Body of pancreas (tissue), 4 donors: ENCODE results near the gene TACO1.

Experiments used
- CTCF ChIP-seq, 7 experiments: fragments of 450-650 bp in 4 of 7; fragments of 200-600 bp in 3 of 7; sonication (generic) in 3 of 7; IDR thresholded peaks; one replicate each; pipeline ENCODE4 v1.5.1; 2016 to 2019; ENCODE audit warnings: antibody characterized with exemption in 7 of 7
- POLR2A ChIP-seq, 3 donors: fragments of 450-650 bp; IDR thresholded peaks; one replicate each; pipeline ENCODE4 v1.6.1; 2016; ENCODE audit warnings: antibody characterized with exemption in 3 of 3, mild to moderate bottlenecking in 2 of 3

- TF ChIP-seq CTCF (IDR thresholded peaks at IDR 0.05) (no peak), POLR2A (IDR thresholded peaks at IDR 0.05) (no peak)
Observed at GRCh38 chr17:63579633-63580032, 21.1 kb upstream of the TACO1 start.
